NCI-H2107 (cell line): ENCODE measurements around the gene MCCC1.
"Not testable (repeated sequence)": the region's sequence is repeated elsewhere in the genome, so short reads cannot be mapped to it uniquely, and the experiment has no call there.

Experiments used
- DNase-seq: peaks from one replicate; lab custom pipeline; 2025; lab: John Stamatoyannopoulos, UW

MCCC1 gene

GRCh38 chr3:183101040-183101439 is 1.7 kb upstream of the MCCC1 start:
- not testable (repeated sequence) for DNase-seq

GRCh38 chr3:183100376-183100775 is 1.1 kb upstream of the MCCC1 start:
- DNase-seq = no peak

- no peak for DNase-seq
Measured at GRCh38 chr3:183099838-183100204, 525 bp upstream of the MCCC1 start.

GRCh38 chr3:183098536-183099025 is 715 bp downstream of the MCCC1 start:
- DNase-seq = no peak

GRCh38 chr3:183094711-183095110 is 4.6 kb downstream of the MCCC1 start:
- DNase-seq = no peak

- DNase-seq = no peak
Measured at GRCh38 chr3:183092256-183092655, 7.0 kb downstream of the MCCC1 start.

- no peak for DNase-seq
Measured at GRCh38 chr3:183087184-183087583, 12.1 kb downstream of the MCCC1 start.

GRCh38 chr3:183085634-183086390 is 13.5 kb downstream of the MCCC1 start:
- DNase-seq = no peak

- no peak for DNase-seq
Measured at GRCh38 chr3:183082355-183082915, 16.9 kb downstream of the MCCC1 start.

GRCh38 chr3:183081459-183082183 is 17.7 kb downstream of the MCCC1 start:
- no peak for DNase-seq

- DNase-seq = no peak
Measured at GRCh38 chr3:183080628-183081027, 18.7 kb downstream of the MCCC1 start.

GRCh38 chr3:183074881-183075280 is 24.4 kb downstream of the MCCC1 start:
- no peak for DNase-seq

GRCh38 chr3:183074261-183074660 is 25.0 kb downstream of the MCCC1 start:
- no peak for DNase-seq

- no peak for DNase-seq
Measured at GRCh38 chr3:183073839-183074238, 25.5 kb downstream of the MCCC1 start.

GRCh38 chr3:183070892-183071291 is 28.4 kb downstream of the MCCC1 start:
- DNase-seq = no peak

GRCh38 chr3:183069086-183069485 is 30.2 kb downstream of the MCCC1 start:
- no peak for DNase-seq

GRCh38 chr3:183066891-183067290 is 32.4 kb downstream of the MCCC1 start:
- not testable (repeated sequence) for DNase-seq

GRCh38 chr3:183064475-183064874 is 34.8 kb downstream of the MCCC1 start:
- no peak for DNase-seq

- no peak for DNase-seq
Measured at GRCh38 chr3:183061391-183062172, 37.7 kb downstream of the MCCC1 start.

GRCh38 chr3:183058351-183058750 is 40.9 kb downstream of the MCCC1 start:
- no peak for DNase-seq

- DNase-seq = no peak
Measured at GRCh38 chr3:183050706-183051105, 48.6 kb downstream of the MCCC1 start.

GRCh38 chr3:183046883-183047282 is 52.4 kb downstream of the MCCC1 start:
- no peak for DNase-seq
